ENCODE results near the gene MYPN. TPM values are rescaled to one million over a fixed set of nuclear protein-coding genes. Genes with fewer than 3 reads are reported as not detected.
"Not testable (repeated sequence)": the region's sequence is repeated elsewhere in the genome, so short reads cannot be mapped to it uniquely, and the experiment has no call there.

The MYPN gene
- total and polyA plus RNA-seq, 2 donors from 2014 or later = 0.06 TPM; not detected in 1

- no peak for FAIRE-seq
- peaks cover 0 to 5% (median 4%) of the 10 kb centered on the region in 3 donors for H3K4me1 ChIP-seq (ENCODE audit: control insufficient read depth in 2 of 3, insufficient read depth in 2 of 3, low read depth in 1 of 3, low read length in 3 of 3)
- TF ChIP-seq CTCF (IDR thresholded peaks at IDR 0.05; ENCODE audit: borderline replicate concordance, extremely low read depth, insufficient read depth) = peak; percentile 70
- no peak overlapping the region for H3K9ac ChIP-seq (ENCODE audit: low read length in 3 of 3)
- no peaks in the 10 kb centered on the region for H3K9me3 ChIP-seq (ENCODE audit: control insufficient read depth in 2 of 3, insufficient read depth in 1 of 3, low read length in 3 of 3)
- intact Hi-C loops (cut with DNase I) = loop anchor here (5.0 kb wide), 1 partner anchor 299 kb away; no protein-coding TSS in a partner anchor
- H3K27ac ChIP-seq (ENCODE audit: low read depth in 2 of 2, low read length in 2 of 2) = no peak overlapping the region
- peak in 4 of 5 donors; percentile 45 to 87 (median 70) for DNase-seq
- H3K4me3 ChIP-seq (ENCODE audit: low read length in 3 of 3) = no peak overlapping the region
- H3K36me3 ChIP-seq (ENCODE audit: control insufficient read depth in 2 of 3, insufficient read depth in 3 of 3, low read length in 3 of 3) = no peaks in the 10 kb centered on the region
- H3K27me3 ChIP-seq (ENCODE audit: control insufficient read depth, insufficient read depth, low read length) = no peaks in the 10 kb centered on the region
Observed at GRCh38 chr10:68156373-68157185, 47.3 kb downstream of the MYPN start.

- not testable (repeated sequence) for H3K9me3 ChIP-seq (ENCODE audit: control insufficient read depth in 2 of 3, insufficient read depth in 1 of 3, low read length in 3 of 3); H3K27me3 ChIP-seq (ENCODE audit: control insufficient read depth, insufficient read depth, low read length); DNase-seq; H3K9ac ChIP-seq (ENCODE audit: low read length in 3 of 3); H3K4me1 ChIP-seq (ENCODE audit: control insufficient read depth in 2 of 3, insufficient read depth in 2 of 3, low read depth in 1 of 3, low read length in 3 of 3); H3K36me3 ChIP-seq (ENCODE audit: control insufficient read depth in 2 of 3, insufficient read depth in 3 of 3, low read length in 3 of 3); H3K4me3 ChIP-seq (ENCODE audit: low read length in 3 of 3); FAIRE-seq; H3K27ac ChIP-seq (ENCODE audit: low read depth in 2 of 2, low read length in 2 of 2)
- intact Hi-C loops (cut with DNase I) = loop anchor here (5.0 kb wide), 1 partner anchor 300 kb away; no protein-coding TSS in a partner anchor
Observed at GRCh38 chr10:68157522-68157921, 48.2 kb downstream of the MYPN start.

GRCh38 chr10:68158031-68158430 lies 48.7 kb downstream of the MYPN start:
- Histone ChIP-seq H3K27me3 (ENCODE audit: control insufficient read depth, insufficient read depth, low read length) (no peaks in the 10 kb centered on the region), H3K36me3 (ENCODE audit: control insufficient read depth in 2 of 3, insufficient read depth in 3 of 3, low read length in 3 of 3) (no peaks in the 10 kb centered on the region), H3K4me3 (ENCODE audit: low read length in 3 of 3) (no peak overlapping the region), H3K9ac (ENCODE audit: low read length in 3 of 3) (no peak overlapping the region), H3K27ac (ENCODE audit: low read depth in 2 of 2, low read length in 2 of 2) (no peak overlapping the region), H3K4me1 (ENCODE audit: control insufficient read depth in 2 of 3, insufficient read depth in 2 of 3, low read depth in 1 of 3, low read length in 3 of 3) (peaks cover 0 to 5% (median 4%) of the 10 kb centered on the region in 3 donors), H3K9me3 (ENCODE audit: control insufficient read depth in 2 of 3, insufficient read depth in 1 of 3, low read length in 3 of 3) (no peaks in the 10 kb centered on the region)
- FAIRE-seq (no peak), DNase-seq (no peak)
- intact Hi-C loops (cut with DNase I) = loop anchor here (5.0 kb wide), 1 partner anchor 301 kb away; no protein-coding TSS in a partner anchor
- no peak for TF ChIP-seq CTCF (IDR thresholded peaks at IDR 0.05; ENCODE audit: borderline replicate concordance, extremely low read depth, insufficient read depth)

GRCh38 chr10:68163735-68164134 lies 54.4 kb downstream of the MYPN start:
- H3K4me1 ChIP-seq (ENCODE audit: control insufficient read depth in 2 of 3, insufficient read depth in 2 of 3, low read depth in 1 of 3, low read length in 3 of 3) = peaks cover 0 to 2% (median 0%) of the 10 kb centered on the region in 3 donors
- no peaks in the 10 kb centered on the region for H3K36me3 ChIP-seq (ENCODE audit: control insufficient read depth in 2 of 3, insufficient read depth in 3 of 3, low read length in 3 of 3)
- FAIRE-seq (no peak), DNase-seq (no peak)
- H3K9ac ChIP-seq (ENCODE audit: low read length in 3 of 3) = no peak overlapping the region
- H3K4me3 ChIP-seq (ENCODE audit: low read length in 3 of 3) = no peak overlapping the region
- intact Hi-C loops (cut with DNase I) = no loop called here
- H3K9me3 ChIP-seq (ENCODE audit: control insufficient read depth in 2 of 3, insufficient read depth in 1 of 3, low read length in 3 of 3) = no peaks in the 10 kb centered on the region
- no peaks in the 10 kb centered on the region for H3K27me3 ChIP-seq (ENCODE audit: control insufficient read depth, insufficient read depth, low read length)
- no peak for TF ChIP-seq CTCF (IDR thresholded peaks at IDR 0.05; ENCODE audit: borderline replicate concordance, extremely low read depth, insufficient read depth)
- no peak overlapping the region for H3K27ac ChIP-seq (ENCODE audit: low read depth in 2 of 2, low read length in 2 of 2)

Data from kidney (tissue), 14 donors.